Measurements from ENCODE around the gene TMEM212.
A peak's percentile ranks its signal among the peaks of the same experiment; 100 is the strongest.
"Not testable (repeated sequence)": the region's sequence is repeated elsewhere in the genome, so short reads cannot be mapped to it uniquely, and the experiment has no call there.

TMEM212 gene

DNA sequence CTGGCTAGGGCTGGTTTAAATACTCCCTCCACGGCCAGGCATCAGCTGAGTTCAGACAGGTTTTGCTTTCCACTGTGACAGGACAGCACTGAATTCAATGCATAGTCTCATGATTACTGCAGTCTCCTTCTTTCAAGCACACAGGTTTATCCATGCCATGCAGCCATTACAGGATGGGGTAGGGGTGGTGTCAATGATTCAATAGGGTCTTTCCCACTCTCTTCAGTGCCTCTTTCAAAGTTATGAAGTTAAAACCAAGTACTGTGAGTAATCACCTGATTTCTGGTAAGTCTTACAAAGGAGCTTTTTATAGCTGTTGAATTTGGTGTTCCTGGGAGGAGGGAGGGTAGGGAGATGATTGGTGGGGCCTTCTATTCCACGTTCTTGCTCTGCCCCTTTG, 47.2 kb downstream of the TMEM212 start:
- DNase-seq (ENCODE audit: low read depth in 2 of 2) = no peak

DNA sequence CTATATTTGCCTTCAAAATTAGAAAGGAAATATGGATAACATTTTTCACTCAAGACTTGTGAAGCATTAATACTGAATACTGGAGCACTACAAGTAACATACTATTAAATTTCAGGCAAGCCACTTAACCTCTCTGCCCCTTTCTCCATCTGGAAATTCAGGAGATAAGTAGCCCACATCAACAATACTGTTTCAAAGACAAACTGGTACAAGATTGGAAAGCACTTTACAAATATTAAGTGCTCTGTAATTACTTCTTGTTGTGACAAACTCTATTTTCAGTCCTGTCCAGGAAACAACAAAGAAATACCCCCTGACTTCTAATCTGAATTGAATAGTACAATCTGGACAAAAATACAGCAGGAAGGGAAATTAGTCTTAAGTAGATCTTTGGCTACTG, 49.3 kb downstream of the TMEM212 start:
- DNase-seq (ENCODE audit: low read depth in 2 of 2) = no peak

DNA sequence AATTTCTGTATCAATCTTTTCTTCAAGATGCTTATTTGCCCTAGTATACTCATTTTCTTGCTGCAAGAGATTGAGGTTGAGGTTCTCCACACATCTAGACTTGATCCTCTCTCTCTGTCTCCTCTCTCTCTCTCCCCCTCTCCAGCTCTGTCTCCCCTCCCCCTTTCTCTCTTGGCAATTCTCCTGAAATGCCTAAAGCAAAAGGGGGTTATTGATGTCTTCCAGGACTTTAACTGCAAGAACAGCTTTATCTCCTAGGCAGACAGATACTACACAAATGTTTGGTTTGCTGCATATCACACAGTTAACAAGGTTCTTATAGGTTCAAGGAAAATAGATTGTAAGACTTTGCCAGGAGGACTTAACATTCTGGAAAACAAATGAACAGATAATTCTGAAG, 52.1 kb downstream of the TMEM212 start:
- DNase-seq (ENCODE audit: low read depth in 2 of 2) = no peak

DNA sequence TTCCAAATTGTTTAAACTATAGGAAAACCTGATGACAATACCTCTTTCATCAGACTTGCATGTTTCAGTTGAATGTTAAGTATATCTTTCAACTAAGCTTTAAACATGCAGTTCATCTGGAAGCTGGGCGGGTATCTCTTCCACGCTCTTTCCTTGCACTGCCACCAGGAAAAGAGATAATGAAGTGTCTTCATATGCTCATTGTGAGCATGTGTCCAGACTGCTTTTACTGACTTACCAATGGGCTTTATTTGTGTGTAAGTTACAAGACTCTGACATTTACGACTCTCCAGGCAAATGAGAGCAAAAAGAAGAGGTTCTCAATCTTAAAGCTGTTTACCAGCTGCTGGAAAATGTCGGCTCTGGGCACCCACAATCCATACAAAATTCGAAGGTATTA, 52.8 kb downstream of the TMEM212 start:
- DNase-seq (ENCODE audit: low read depth in 2 of 2) = no peak

DNA sequence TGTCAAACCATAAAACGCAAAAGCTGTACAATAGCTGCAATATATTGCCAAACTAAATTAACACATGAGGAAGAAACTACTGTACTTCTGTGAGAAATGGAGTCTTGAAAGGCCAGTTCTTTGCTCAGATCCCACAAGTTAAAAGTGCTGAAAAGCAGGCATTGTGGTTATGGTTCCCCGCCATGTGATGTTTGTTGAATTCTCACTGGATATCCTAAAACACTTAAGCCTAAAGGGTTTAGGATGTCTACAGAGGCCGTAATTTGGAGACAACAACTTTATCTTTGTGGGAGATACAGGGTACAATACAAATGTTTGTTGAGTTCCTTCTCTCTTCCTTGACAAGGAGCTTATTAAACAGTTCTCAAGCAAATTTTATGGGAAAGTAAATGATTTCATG, 53.2 kb downstream of the TMEM212 start:
- no peak for DNase-seq (ENCODE audit: low read depth in 2 of 2)

GRCh38 chr3:171898192-171898591, 55.0 kb downstream of the TMEM212 start:
- no peak for DNase-seq (ENCODE audit: low read depth in 2 of 2)

GRCh38 chr3:171900446-171900845, 57.3 kb downstream of the TMEM212 start:
- DNase-seq (ENCODE audit: low read depth in 2 of 2) = no peak

- no peak for DNase-seq (ENCODE audit: low read depth in 2 of 2)
These were observed 58.6 kb downstream of the TMEM212 start for GRCh38 chr3:171901615-171902312.

- peak in 1 of 2 experiments; percentile 9 for DNase-seq (ENCODE audit: low read depth in 2 of 2)
These were observed 61.7 kb downstream of the TMEM212 start for GRCh38 chr3:171904829-171905228.

DNA sequence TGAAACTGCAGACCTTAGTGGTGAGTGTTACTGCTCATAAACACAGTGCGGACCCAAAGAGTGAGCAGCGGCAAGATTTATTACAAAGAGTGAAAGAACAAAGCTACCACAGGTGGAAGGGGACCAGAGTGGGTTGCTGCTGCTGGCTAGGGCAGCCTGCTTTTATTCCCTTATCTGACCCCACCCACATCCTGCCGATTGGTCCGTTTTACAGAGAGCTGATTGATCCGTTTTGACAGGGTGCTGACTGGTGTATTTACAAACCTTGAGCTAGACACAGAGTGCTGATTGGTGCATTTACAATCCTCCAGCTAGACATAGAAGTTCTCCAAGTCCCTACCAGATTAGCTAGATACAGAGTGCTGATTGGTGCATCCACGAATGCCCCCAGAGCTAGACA, 63.4 kb downstream of the TMEM212 start:
- not testable (repeated sequence) for DNase-seq (ENCODE audit: low read depth in 2 of 2)

DNA sequence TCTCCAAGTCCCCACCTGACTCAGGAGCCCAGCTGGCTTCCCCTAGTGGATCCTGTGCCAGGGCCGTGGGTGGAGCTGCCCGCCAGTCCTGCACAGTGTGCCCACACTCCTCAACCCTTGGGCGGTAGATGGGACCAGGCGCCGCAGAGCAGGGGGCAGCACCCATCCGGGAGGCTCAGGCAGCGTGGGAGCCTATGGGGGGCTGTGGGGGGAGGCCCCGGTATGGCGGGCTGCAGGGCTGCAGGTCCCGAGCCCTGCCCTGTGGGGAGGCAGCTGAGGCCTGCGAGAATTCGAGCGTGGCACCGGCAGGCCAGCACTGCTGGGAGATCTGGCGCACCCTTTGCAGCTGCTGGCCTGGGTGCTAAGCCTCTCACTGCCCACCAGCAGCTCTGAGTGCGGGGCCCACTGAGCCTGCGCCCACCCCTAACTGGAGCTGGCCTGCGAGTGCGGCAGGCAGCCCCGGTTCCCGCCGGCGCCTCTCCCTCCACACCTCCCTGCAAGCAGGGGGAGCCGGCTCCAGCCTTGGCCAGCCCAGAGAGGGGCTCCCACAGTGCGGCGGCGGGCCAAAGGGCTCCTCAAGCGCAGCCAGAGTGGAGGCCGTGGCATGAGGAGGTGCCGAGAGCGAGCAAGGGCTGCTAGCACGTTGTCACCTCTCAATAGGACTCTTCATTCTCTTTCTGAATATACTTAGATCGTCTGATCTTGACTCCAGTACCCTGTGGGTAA, 64.0 kb downstream of the TMEM212 start:
- no peak for DNase-seq (ENCODE audit: low read depth in 2 of 2)

GRCh38 chr3:171907761-171908160, 64.6 kb downstream of the TMEM212 start:
- DNase-seq (ENCODE audit: low read depth in 2 of 2) = no peak

DNA sequence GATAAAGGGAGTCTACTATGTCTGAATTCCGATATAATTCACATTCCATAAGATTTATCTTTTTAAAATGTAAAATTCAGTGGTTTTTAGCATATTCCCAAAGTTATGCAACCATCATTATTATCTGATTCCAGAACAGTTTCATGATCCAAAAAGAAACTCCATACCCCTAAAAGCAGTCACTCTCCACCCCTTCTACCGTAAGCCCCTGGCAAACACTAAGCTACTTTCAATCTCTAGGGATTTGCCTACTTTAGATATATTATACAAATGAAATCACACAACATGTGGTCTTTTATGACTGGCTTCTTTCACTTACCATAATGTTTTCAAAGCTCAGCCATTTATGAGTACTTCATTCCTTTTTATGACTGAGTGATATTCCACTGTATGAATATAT, 65.6 kb downstream of the TMEM212 start:
- DNase-seq (ENCODE audit: low read depth in 2 of 2) = no peak

All from fibroblast of skin of left quadriceps (primary cell).